Measurements from ENCODE around the gene SMIM8. TPM values are rescaled to one million over a fixed set of nuclear protein-coding genes. Genes with fewer than 3 reads are reported as not detected.
"Not testable (repeated sequence)": the region's sequence is repeated elsewhere in the genome, so short reads cannot be mapped to it uniquely, and the experiment has no call there.

The SMIM8 gene
- total and polyA plus RNA-seq, 12 donors = 6.1 to 13.8 (median 10.5) TPM

- intact Hi-C loops (cut with DNase I) = no loop called here
- WGBS, 2 donors = 59 to 66% methylated on average over 1 of the region's 1 CpG
- ATAC-seq (no peak), DNase-seq (no peak)
- H3K4me1 ChIP-seq = no peaks in the 10 kb centered on the region
- no peaks in the 10 kb centered on the region for H3K36me3 ChIP-seq
- H3K27ac ChIP-seq = no peak overlapping the region
- no peaks in the 10 kb centered on the region for H3K9me3 ChIP-seq
- TF ChIP-seq CTCF (IDR thresholded peaks at IDR 0.05) = no peak
- H3K4me3 ChIP-seq = no peak overlapping the region
- peaks cover 0 to 21% (median 4%) of the 10 kb centered on the region in 7 donors for H3K27me3 ChIP-seq
Measured at GRCh38 chr6:87297119-87297518, 25.3 kb upstream of the SMIM8 start.

- 78 to 83% methylated on average over 9 of the region's 9 CpGs for WGBS, 2 donors
- H3K36me3 ChIP-seq; H3K9me3 ChIP-seq; H3K27me3 ChIP-seq; H3K4me3 ChIP-seq; H3K4me1 ChIP-seq; intact Hi-C loops (cut with DNase I); DNase-seq; H3K27ac ChIP-seq; ATAC-seq: not testable (repeated sequence)
Measured at GRCh38 chr6:87301277-87301676, 21.1 kb upstream of the SMIM8 start.

GRCh38 chr6:87308970-87309369 is 13.4 kb upstream of the SMIM8 start:
- H3K4me3 ChIP-seq = no peak overlapping the region
- intact Hi-C loops (cut with DNase I) = no loop called here
- no peaks in the 10 kb centered on the region for H3K27me3 ChIP-seq
- TF ChIP-seq CTCF (IDR thresholded peaks at IDR 0.05) = no peak
- no peaks in the 10 kb centered on the region for H3K4me1 ChIP-seq
- ATAC-seq = no peak
- peaks cover 0 to 14% (median 0%) of the 10 kb centered on the region in 11 donors for H3K9me3 ChIP-seq
- no peaks in the 10 kb centered on the region for H3K36me3 ChIP-seq
- no peak overlapping the region for H3K27ac ChIP-seq
- WGBS, 2 donors = 57 to 62% methylated on average over 4 of the region's 4 CpGs
- DNase-seq = no peak

- no peak overlapping the region for H3K4me3 ChIP-seq
- TF ChIP-seq CTCF (IDR thresholded peaks at IDR 0.05) = no peak
- H3K4me1 ChIP-seq = no peaks in the 10 kb centered on the region
- H3K9me3 ChIP-seq = no peaks in the 10 kb centered on the region
- no peak overlapping the region for H3K27ac ChIP-seq
- ATAC-seq (no peak), DNase-seq (no peak)
- H3K36me3 ChIP-seq = no peaks in the 10 kb centered on the region
- intact Hi-C loops (cut with DNase I) = loop anchor here in 2 of 10 donors (10.0 kb wide), 2 partner anchors 162 to 168 kb away; partner anchors contain the start of gene SLC35A1 (in 1 of the 2)
- H3K27me3 ChIP-seq = peaks cover 0 to 8% (median 3%) of the 10 kb centered on the region in 7 donors
- WGBS, 2 donors = 0 to 13% methylated on average over 1 of the region's 1 CpG
Measured at GRCh38 chr6:87312860-87313259, 9.5 kb upstream of the SMIM8 start.

- DNase-seq = no peak
- Histone ChIP-seq H3K27ac (no peak overlapping the region), H3K27me3 (peaks cover 0 to 8% (median 3%) of the 10 kb centered on the region in 7 donors), H3K4me3 (no peak overlapping the region), H3K4me1 (no peaks in the 10 kb centered on the region), H3K36me3 (no peaks in the 10 kb centered on the region), H3K9me3 (no peaks in the 10 kb centered on the region)
- 86 to 89% methylated on average over 3 of the region's 3 CpGs for WGBS, 2 donors
- no peak for ATAC-seq
- no peak for TF ChIP-seq CTCF (IDR thresholded peaks at IDR 0.05)
- intact Hi-C loops (cut with DNase I) = loop anchor here in 2 of 10 donors (10.0 kb wide), 2 partner anchors 160 to 170 kb away; partner anchors contain the start of gene SLC35A1 (in 1 of the 2)
Measured at GRCh38 chr6:87315071-87315470, 7.3 kb upstream of the SMIM8 start.

Measured in heart right ventricle (tissue), 16 donors.